K562 (cell line): Measurements from ENCODE around the gene GTF3C1. TPM values are rescaled to one million over a fixed set of nuclear protein-coding genes. Genes with fewer than 3 reads are reported as not detected.

Source experiments
- ATAC-seq: fragments of 200-7000 bp; cut with Tn5 transposase; 3 replicates; pipeline ENCODE4 v1.9.1; 2020; ENCODE audit warnings: moderate library complexity
- BruUV-seq: library from RNA; stranded (reverse); fragments of 400-500 nt; replicated peaks from 2 replicates; lab custom pipeline; 2021; lab: Mats Ljungman, UMichigan
- CTCF ChIA-PET: fragments of 300-600 bp; formaldehyde crosslinking; extraction: SDS; loops from one replicate; lab custom pipeline; 2021; ENCODE audit warnings: low intra/inter-chr PET ratio; lab: Yijun Ruan, JAX
- POLR2A ChIA-PET: fragments of 300-600, 350-650 bp; sonication (Branson Sonifier 250); formaldehyde crosslinking; extraction: SDS; loops from one replicate; lab custom pipeline; 2021; ENCODE audit warnings: antibody characterized with exemption, inconsistent platforms; lab: Yijun Ruan, JAX
- DNase-seq, 4 experiments: peaks; one replicate each; pipeline versions ENCODE4 v3.0.0 to v3.0.0-alpha.2; 2011 to 2018; ENCODE audit warnings: low spot score in 3 of 4, mixed read lengths in 3 of 4; ENCODE audit errors: extremely low read depth in 1 of 4
- FAIRE-seq: peaks from 2 replicates; lab custom pipeline; 2011; peaks lifted over from hg19 to GRCh38; lab: Jason Lieb, UNC
- H2AFZ ChIP-seq: 2 replicates; pipeline ENCODE4 v1.6.0; 2011; ENCODE audit warnings: low read depth, low read length, control low read depth, inconsistent platforms
- H3K27ac ChIP-seq: fragments of 200-600 bp; 3 replicates; pipeline ENCODE4 v1.8.0; 2011; ENCODE audit warnings: low read depth, mild to moderate bottlenecking, control low read depth, inconsistent platforms, low read length, moderate library complexity, mixed read lengths; ENCODE audit errors: extremely low read depth
- H3K27me3 ChIP-seq, 2 experiments: fragments of 300-600 bp in 1 of 2; 2 replicates in 1 of 2; 3 replicates in 1 of 2; pipeline versions ENCODE4 v1.6.0 to v1.8.0; 2011; ENCODE audit warnings: inconsistent platforms in 2 of 2, low read length in 2 of 2, mild to moderate bottlenecking in 1 of 2, mixed read lengths in 1 of 2, moderate library complexity in 1 of 2; ENCODE audit not compliant: control insufficient read depth in 2 of 2, insufficient read depth in 2 of 2
- H3K36me3 ChIP-seq: fragments of 300-600 bp; 3 replicates; pipeline ENCODE4 v1.8.0; 2011; ENCODE audit warnings: mild to moderate bottlenecking, low read length, inconsistent platforms; ENCODE audit not compliant: control insufficient read depth, insufficient read depth
- H3K4me1 ChIP-seq, 2 experiments: fragments of 200-600 bp in 1 of 2; replicated peaks in 1 of 2; 2 replicates in 1 of 2; 3 replicates in 1 of 2; pipeline versions ENCODE4 v1.5.1 to v1.8.0; 2011; ENCODE audit warnings: inconsistent platforms in 2 of 2, low read length in 2 of 2, mild to moderate bottlenecking in 1 of 2, mixed read lengths in 1 of 2, moderate library complexity in 1 of 2; ENCODE audit not compliant: control insufficient read depth in 2 of 2, insufficient read depth in 2 of 2
- H3K4me2 ChIP-seq: 2 replicates; pipeline ENCODE4 v1.6.1; 2011; ENCODE audit warnings: low read length, control low read depth, inconsistent platforms, mixed read lengths; ENCODE audit not compliant: insufficient read depth
- H3K4me3 ChIP-seq: fragments of 200-600 bp; sonication (generic), shearing (Covaris generic); 2 replicates; pipeline ENCODE4 v1.5.1; 2016; ENCODE audit warnings: control low read depth, inconsistent platforms
- H3K79me2 ChIP-seq: fragments of 200-600 bp; 3 replicates; pipeline ENCODE4 v1.8.0; 2011; ENCODE audit warnings: low read length, inconsistent platforms; ENCODE audit not compliant: control insufficient read depth, insufficient read depth
- H3K9ac ChIP-seq, 2 experiments: 2 replicates each; pipeline versions ENCODE4 v1.6.0 to v1.6.1; 2011; ENCODE audit warnings: low read depth in 2 of 2, low read length in 2 of 2, control low read depth in 1 of 2, inconsistent platforms in 1 of 2, mild to moderate bottlenecking in 1 of 2, mixed read lengths in 1 of 2; ENCODE audit not compliant: insufficient read depth in 1 of 2
- H3K9me1 ChIP-seq: one replicate; pipeline ENCODE4 v1.6.0; 2011; ENCODE audit warnings: inconsistent platforms, mild to moderate bottlenecking, low read length, moderate library complexity; ENCODE audit not compliant: control insufficient read depth, insufficient read depth
- H3K9me3 ChIP-seq: replicated peaks from 2 replicates; pipeline ENCODE4 v1.5.1; 2011; ENCODE audit warnings: low read depth, low read length, inconsistent platforms; ENCODE audit not compliant: control insufficient read depth, insufficient read depth
- H4K20me1 ChIP-seq: replicated peaks from 2 replicates; pipeline ENCODE4 v1.6.1; 2011; ENCODE audit warnings: low read length, inconsistent platforms, mixed read lengths; ENCODE audit not compliant: control insufficient read depth, insufficient read depth
- MEF2D ChIP-seq: conservative IDR thresholded peaks from 2 replicates; pipeline ENCODE4 v1.6.1; 2016; ENCODE audit warnings: low read depth, missing genetic modification characterization, missing compliant biosample characterization
- WGBS: fragments of 100-300 bp; shearing (Covaris generic); methylation state at CpG from one replicate; pipeline ENCODE4 v1.1.6; 2016; ENCODE audit warnings: low coverage, mixed read lengths; ENCODE audit not compliant: insufficient coverage; ENCODE audit errors: missing lambda C conversion rate; 5-methylcytosine and 5-hydroxymethylcytosine counted together
- in situ Hi-C: fragments of 300-500 bp; cut with MboI; formaldehyde crosslinking; loops from 4 replicates; pipeline ENCODE4 v1.15.0; 2018; ENCODE audit warnings: inconsistent platforms, mixed read lengths
- intact Hi-C: fragments of 100-400 bp; cut with micrococcal nuclease; formaldehyde crosslinking; loops from 2 replicates; pipeline ENCODE4 v1.14.2; 2022
- polyA plus RNA-seq, 8 experiments: library from polyadenylated mRNA; depleted of rRNA in 4 of 8; stranded (reverse) in 5 of 8; unstranded in 3 of 8; fragments of >200 nt; fragmentation: Nextera tagmentation in 2 of 8; fragmentation: Illumina TruSeq in 1 of 8; extraction: Ambion mirVana in 2 of 8; extraction: Trizol in 1 of 8; gene quantifications; 2 replicates each; pipeline versions ENCODE4 v1.2.1 to v1.2.3, GENCODE V29; 2011 to 2014; ENCODE audit warnings: inconsistent platforms in 1 of 8, missing spikeins in 1 of 8
- total RNA-seq, 7 experiments: library from RNA; depleted of rRNA in 6 of 7; stranded (reverse); fragments of >200 nt in 6 of 7; fragmentation: Illumina TruSeq in 2 of 7; extraction: Trizol in 2 of 7; gene quantifications; 2 replicates each; pipeline versions ENCODE4 v1.2.1 to v1.2.3, GENCODE V29; 2011 to 2021; ENCODE audit warnings: low replicate concordance in 1 of 7
- TF ChIP-seq, protein P1 (sequence below): sonication (generic); formaldehyde crosslinking; IDR thresholded peaks from 2 replicates; pipeline ENCODE4 v1.8.0; 2022; ENCODE audit warnings: mild to moderate bottlenecking, missing genetic modification reagents
- TF ChIP-seq, protein P2 (sequence below): fragments of 450-650 bp; IDR thresholded peaks from one replicate; pipeline ENCODE4 v1.6.1; 2018; ENCODE audit warnings: mild to moderate bottlenecking, moderate library complexity; ENCODE audit not compliant: partially characterized antibody

GTF3C1 gene
- total and polyA plus RNA-seq, 9 of the 15 experiments (the other 6 are each of a cell fraction or from before 2014, with no cell fraction given), result 0.72 to 63.6 (median 30.9) TPM

DNA sequence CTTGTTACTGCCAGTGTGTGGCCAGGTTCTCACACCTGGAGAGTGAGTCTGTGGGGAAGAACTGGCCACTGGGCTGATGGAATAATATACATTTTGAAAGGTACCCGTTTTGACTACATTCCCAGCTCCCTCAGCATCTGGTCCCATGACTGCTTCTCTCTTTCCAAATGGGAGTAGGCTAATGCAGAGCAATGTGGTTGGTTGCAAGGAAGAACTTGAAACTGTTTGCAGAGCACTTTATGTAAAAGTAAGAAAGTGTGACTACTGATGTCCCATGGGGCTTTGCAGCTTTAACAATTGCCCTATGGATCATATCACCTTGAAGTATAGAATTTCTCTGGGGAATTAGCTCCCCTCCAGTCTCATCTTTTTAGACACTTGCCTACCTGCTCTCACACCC, 9.2 kb upstream of the GTF3C1 start:
- 0% methylated on average over 1 of the region's 1 CpG for WGBS
- no peak overlapping the region for H3K4me3 ChIP-seq
- H3K4me1 ChIP-seq, result no peaks in the 10 kb centered on the region
- ChIA-PET POLR2A (interaction anchor here (0.6 kb wide), 1 partner anchor 12 kb away, joined by 3 read pairs; no protein-coding TSS in a partner anchor), CTCF (no interaction called here)
- no peak for DNase-seq
- no peak overlapping the region for H3K9ac ChIP-seq
- no peaks in the 10 kb centered on the region for H4K20me1 ChIP-seq
- no peaks in the 10 kb centered on the region for H3K27me3 ChIP-seq
- in situ Hi-C loops, result no loop called here
- H3K36me3 ChIP-seq, result no peaks in the 10 kb centered on the region
- no peak for ATAC-seq
- no peaks in the 10 kb centered on the region for H3K79me2 ChIP-seq
- intact Hi-C loops, result no loop called here
- TF ChIP-seq, protein P1, sequence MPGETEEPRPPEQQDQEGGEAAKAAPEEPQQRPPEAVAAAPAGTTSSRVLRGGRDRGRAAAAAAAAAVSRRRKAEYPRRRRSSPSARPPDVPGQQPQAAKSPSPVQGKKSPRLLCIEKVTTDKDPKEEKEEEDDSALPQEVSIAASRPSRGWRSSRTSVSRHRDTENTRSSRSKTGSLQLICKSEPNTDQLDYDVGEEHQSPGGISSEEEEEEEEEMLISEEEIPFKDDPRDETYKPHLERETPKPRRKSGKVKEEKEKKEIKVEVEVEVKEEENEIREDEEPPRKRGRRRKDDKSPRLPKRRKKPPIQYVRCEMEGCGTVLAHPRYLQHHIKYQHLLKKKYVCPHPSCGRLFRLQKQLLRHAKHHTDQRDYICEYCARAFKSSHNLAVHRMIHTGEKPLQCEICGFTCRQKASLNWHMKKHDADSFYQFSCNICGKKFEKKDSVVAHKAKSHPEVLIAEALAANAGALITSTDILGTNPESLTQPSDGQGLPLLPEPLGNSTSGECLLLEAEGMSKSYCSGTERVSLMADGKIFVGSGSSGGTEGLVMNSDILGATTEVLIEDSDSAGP (CRISPR knock-in tag), result no peak
- TF ChIP-seq MEF2D (tag), result no peak
- TF ChIP-seq, protein P2, sequence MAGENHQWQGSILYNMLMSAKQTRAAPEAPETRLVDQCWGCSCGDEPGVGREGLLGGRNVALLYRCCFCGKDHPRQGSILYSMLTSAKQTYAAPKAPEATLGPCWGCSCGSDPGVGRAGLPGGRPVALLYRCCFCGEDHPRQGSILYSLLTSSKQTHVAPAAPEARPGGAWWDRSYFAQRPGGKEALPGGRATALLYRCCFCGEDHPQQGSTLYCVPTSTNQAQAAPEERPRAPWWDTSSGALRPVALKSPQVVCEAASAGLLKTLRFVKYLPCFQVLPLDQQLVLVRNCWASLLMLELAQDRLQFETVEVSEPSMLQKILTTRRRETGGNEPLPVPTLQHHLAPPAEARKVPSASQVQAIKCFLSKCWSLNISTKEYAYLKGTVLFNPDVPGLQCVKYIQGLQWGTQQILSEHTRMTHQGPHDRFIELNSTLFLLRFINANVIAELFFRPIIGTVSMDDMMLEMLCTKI, result no peak
- no peak overlapping the region for H2AFZ ChIP-seq
- no peak overlapping the region for H3K4me2 ChIP-seq
- no peak overlapping the region for H3K27ac ChIP-seq
- BruUV-seq, result no TSS peak
- no peaks in the 10 kb centered on the region for H3K9me1 ChIP-seq
- FAIRE-seq, result no peak
- no peaks in the 10 kb centered on the region for H3K9me3 ChIP-seq
